Stimulated activated CD4-positive, alpha-beta T cell treated with anti-CD3 and anti-CD28 coated beads, Interleukin-4, amount 100 ng/mL, for 24 hours (primary cell): Measurements from ENCODE around the gene PSPH.
"Not testable (repeated sequence)": the region's sequence is repeated elsewhere in the genome, so short reads cannot be mapped to it uniquely, and the experiment has no call there.

Experiments
- DNase-seq: peaks from one replicate; pipeline ENCODE4 v3.0.0-alpha.2; 2020

The PSPH gene

DNA sequence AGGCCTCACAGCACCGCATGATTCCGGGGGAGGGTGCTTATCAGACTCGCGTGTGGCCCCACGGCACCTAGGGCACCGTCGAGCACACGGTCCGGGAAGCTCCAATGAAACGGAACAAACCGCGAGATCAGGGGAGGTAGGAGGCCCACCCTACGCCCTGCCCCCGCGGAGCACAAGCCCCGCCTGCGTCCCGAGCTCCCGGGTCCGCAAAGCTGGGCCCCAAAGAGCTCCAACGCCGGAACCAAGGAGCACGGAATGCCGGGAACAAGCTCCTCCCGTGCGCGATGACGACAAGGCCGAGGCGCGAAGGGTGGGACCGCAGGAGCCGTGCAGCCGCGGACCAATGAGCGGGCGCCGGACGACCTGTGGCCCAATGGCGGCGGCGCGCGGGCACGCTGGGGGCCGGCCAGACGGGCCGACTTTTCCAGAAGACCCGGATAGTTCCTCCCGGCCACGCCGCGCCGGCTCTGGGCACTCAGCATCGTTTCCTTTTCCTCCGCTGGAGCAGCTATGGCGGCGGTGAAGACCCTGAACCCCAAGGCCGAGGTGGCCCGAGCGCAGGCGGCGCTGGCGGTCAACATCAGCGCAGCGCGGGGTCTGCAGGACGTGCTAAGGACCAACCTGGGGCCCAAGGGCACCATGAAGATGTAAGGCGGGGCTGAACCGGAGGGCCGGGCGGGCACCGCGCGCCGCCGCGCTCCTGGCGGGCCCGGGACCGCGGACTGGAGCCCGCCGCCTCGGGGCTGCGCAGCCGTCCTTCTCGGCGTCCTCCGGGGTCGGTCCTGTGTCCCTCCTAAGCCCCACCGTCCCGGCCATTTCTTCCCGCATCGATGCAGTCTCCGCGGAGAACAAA lies at the start of gene PSPH, which contains the start of gene CCT6A:
PSPH (minus strand) TSS at position 106 of the 853 bp plus-strand sequence. CDS start 30,232 bp downstream, outside the sequence.
CCT6A (plus strand) TSS at position 427 of the 853 bp plus-strand sequence; CDS start at position 511, 84 bp downstream.
- peak; percentile 93 for DNase-seq

DNA sequence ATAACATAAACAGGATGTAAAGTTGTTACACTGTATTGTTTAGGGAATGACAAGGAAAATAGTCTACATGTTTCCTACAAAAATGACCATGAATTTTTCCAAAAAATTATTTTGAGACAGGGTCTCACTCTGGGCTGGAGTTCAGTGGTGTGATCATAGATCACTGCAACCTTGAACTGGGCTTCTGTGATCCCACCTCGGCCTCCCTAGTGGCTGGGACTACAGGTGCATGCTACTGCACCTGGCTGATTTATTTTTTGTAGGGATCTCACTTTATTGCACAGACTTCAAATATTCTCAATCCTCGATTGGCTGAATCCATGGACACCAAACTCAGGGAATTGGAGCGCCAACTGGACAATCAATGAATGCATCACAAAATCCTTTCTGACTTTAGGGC lies 48.4 kb upstream of the PSPH start:
- no peak for DNase-seq

DNA sequence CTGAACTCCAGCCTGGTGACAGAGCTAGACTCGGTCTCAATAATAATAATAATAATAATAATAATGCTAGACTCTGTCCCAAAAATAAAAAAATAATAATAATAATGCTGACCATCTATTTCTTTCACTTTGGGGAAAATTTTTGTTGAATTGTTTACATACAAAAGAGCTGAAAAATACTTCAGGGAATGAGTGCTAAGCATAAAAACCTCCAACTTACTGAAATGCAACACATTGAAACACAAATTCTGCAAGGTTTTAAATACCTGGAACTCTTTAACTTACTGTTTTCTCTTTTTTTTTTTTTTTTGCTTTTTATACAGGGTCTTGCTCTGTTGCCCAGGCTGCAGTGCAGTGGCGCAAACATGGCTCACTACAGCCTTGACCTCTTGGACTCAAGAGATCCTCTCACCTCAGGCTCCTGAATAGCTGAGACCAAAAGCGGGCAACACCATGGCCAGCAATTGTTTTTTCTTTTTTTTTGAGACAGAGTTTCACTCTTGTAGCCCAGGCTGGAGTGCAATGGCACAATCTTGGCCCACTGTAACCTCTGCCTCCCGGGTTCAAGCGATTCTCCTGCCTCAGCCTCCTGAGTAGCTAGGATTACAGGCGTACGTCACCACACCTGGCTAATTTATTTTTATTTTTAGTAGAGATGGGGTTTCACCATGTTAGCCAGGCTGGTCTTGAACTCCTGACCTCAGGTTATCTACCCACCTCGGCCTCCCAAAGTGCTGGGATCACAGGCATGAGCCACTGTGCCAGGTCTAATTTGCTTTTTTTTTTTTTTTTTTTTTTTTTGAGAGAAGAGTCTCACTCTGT lies 47.2 kb upstream of the PSPH start:
- not testable (repeated sequence) for DNase-seq

DNA sequence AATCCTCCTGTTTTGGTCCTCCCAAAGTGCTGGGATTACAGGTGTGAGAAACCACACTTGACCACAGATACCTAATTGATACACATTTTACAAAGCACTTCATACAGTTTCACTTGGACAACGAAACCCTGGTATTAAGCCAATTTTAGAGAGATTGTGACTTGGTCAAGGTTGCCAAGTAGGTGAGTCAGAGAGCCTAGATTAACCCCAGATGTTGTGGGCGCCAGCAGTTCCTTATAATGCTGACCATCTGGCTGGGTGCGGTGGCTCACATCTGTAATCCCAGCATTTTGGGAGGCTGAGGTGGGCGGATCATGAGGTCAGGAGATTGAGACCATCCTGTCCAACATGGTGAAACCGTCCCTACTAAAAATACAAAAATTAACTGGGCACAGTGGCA lies 46.5 kb upstream of the PSPH start:
- DNase-seq, result no peak

DNA sequence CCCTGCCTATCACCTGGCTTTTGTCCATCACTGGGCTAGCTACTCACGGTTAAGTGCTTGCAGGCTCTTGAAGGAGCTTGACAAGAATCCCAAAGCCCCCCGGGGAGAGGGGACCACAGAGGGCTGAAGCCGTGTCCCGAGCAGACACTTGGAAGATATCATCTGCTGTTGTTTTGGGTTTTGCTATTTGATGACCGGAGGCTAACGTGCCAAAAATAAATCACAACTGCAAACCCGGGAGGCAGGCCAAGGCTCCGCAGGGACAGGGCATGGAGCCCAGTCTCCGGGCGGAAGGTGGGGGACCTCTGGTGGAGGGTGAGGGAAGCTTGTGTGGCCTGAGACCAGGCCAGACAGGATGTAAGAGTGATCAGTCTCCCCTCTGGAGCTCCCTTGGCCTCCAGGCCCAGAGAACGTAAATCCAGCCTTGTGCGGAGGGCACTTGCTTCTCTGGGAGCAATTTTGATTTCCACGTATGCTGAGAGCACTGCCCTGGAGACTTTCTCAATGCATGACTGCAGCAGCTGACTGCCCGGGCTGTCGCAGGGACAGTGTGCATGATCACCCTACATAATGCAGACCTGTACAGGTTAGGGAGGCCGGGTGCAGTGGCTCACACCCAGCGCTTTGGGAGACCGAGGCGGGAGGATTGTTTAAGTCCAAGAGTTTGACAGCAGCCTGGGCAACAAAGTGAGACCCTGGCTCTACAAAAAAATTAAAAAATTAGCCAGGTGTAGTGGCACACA lies 41.7 kb upstream of the PSPH start, which contains the start of gene PHKG1:
PHKG1 (minus strand) TSS at position 164 of the 743 bp plus-strand sequence. CDS start 4,011 bp downstream, outside the sequence.
- no peak for DNase-seq

DNA sequence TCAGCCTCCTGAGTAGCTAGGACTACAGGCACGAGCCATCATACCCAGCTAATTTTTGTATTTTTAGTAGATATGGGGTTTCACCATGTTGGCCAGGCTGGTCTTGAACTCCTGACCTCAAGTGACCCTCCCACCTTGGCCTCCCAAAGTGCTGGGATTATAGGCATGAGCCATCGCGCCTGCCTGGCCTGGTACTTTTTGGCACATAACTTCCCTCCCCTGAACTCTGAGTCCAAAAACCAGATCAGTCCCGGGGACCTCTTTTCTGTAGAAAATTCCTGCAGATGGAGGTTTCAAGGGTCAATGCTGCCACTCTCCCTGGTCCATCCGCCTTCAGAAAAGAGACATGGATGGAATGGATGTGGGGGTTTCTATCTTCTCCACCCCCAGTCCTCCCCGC lies 41.1 kb upstream of the PSPH start:
- not testable (repeated sequence) for DNase-seq

DNA sequence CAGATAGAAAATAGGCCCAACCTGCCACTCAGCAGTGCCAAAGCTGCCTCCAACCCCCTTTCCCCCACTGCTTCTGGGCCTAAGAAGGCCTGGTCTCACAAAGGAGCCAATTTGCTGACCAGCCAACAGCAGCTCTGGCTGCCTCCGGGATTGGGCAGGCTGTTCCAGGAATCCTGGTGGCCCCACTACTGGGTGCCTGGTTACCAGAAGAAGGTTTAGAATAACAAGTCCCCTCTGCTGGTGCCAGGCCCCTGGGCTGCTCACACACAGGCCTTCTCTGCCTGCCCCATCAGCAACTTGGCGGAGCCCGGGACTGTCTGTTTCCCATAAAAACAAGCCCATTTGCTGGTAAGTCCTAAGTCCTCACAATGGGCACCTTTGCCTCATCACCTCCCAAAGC lies 40.3 kb upstream of the PSPH start:
- no peak for DNase-seq

DNA sequence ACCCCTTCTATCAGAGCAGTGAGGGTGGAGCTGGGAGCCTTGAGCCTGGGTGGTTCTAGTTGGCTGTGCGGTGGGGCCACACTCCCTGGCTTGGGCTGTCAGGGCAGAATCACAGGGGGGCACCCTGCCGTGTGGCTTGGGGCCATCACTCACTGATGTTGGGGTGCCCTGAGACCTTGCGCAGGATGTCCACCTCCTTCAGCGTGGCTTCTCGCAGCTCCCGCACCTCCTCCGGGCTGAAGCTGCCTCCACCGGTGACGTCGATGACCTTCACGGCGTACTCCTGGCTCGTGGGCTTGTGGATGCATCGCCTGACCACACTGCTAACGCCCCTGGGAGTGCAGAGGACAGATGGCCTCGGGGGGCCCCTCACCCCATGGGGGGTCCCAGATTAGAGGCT lies 36.2 kb upstream of the PSPH start:
- no peak for DNase-seq

DNA sequence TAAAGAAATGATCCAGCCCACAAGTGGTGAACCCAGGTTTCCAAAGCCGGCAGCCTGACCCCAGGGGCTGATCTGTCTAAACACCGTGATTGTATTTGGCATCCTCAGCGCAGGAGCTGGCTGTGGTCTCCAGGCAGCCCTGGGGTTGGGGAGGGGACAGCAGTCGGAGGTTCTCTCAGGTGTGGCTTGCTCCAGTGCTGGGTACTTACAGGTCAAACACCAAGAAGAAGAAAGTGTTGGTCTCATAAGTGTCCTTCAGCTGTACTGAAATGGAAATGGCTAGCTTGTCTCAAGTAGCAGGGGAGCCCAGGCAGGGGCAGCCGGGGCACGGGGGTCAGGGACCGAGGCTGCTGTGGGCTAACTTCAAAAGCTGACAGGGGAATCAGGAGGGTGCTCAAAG lies 35.5 kb upstream of the PSPH start:
- DNase-seq, result no peak

DNA sequence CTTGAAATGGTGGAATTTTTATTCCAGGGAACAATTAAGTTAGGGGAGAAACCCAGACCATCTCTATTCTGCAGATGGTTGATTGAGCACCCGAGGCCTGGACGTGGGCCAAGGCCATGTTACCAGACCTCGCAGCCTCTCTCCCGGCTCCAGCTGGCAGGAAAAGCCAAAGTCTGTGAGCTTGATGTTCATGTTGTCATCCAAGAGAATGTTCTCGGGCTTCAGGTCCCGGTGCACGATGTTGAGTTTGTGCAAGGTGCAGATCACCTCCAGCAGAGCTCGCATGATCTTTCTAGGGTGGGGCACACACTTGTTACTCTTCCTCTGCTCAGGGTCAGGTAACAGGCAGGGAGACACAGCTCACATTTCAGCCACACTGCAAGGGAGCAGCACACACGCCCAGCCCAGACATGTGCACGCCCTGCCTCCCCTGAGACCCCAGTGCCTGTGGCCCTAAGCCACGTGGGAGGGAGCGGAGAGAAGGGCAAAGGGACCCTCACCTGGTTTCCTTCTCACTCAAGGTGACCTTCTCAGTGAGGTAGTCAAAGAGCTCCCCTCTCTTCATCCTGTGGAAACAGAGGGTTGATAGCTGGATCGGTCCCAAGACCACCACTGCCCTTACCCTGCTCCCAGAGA lies 32.0 kb upstream of the PSPH start:
- DNase-seq, result no peak

DNA sequence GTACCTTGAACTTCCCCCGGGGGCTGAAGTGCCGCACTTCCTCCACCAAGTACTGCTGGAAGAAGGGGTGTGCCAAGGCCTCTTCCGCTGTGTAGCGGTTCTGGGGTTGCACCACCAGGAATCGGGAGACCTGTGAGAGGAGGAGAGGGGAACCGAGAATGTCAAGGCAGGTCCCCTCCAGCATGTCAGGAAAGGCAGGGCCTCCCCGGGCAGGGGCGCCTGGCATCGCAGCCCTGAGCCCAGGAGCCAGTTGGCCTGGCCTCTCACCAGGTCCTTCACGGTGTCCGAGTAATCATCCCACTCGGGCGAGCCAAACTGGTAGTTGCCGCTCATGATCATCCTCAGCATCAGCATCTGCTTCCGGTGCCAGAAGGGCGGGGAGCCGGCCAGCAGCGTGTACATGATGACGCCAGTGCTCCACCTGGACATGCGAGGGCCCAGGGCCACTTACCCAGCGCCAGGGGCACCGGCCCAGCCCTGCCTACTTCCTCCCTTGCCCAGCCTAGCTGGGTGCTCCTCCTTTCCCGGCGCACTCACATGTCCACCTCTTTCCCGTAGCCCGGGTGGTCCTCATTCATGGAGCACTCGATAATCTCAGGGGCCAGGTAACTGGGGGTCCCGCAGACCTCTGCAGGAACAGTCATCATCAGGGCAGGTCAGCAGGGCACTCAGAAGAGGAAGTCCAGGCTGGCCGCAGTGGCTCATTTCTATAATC lies 30.5 kb upstream of the PSPH start:
- DNase-seq, result no peak

DNA sequence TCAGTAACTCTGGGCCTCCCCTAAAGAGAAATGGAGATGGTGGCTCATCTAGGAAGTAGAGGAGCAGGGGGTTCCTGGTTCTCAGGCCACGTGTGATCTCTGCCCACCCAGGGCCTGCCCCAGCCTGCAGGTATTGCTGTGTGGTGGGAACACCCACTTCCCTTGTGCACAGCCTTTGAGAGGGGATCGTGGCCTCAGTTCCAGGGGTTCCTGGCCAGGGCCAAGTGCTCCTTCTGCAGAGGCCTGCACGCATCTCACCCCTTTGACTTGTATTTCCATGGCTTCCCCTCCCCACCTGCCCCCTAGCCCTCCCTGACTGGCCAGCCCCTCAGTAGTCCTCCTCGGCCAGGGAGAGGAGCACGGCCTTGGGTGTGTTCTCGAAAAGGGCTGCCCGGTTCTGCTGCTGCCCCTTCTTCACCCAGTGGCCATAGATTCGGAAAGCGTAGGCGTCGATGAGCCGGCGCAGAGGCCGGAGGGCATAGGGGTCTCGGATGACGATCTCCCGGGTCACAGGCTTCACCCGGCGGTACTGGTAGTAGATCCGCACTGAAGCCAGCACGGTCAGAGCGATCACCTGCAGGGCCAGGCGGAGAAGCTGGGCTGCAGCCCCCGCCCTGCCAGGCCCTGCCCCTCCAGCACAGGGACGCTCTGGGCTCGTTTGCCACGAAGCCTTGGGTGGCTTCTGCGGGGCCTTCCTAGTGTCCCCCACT lies 29.6 kb upstream of the PSPH start:
- not testable (repeated sequence) for DNase-seq

DNA sequence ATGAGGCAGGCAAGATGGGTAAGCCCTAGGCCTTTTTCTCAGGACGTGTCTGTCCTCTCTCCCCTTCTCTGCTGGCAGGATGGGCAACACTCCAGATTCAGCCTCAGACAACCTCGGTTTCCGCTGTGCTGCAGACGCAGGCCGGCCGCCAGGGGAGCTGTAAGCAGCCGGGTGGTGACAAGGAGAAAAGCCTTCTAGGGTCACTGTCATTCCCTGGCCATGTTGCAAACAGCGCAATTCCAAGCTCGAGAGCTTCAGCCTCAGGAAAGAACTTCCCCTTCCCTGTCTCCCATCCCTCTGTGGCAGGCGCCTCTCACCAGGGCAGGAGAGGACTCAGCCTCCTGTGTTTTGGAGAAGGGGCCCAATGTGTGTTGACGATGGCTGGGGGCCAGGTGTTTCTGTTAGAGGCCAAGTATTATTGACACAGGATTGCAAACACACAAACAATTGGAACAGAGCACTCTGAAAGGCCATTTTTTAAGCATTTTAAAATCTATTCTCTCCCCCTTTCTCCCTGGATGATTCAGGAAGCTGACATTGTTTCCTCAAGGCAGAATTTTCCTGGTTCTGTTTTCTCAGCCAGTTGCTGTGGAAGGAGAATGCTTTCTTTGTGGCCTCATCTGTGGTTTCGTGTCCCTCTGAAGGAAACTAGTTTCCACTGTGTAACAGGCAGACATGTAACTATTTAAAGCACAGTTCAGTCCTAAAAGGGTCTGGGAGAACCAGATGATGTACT lies 28.4 kb upstream of the PSPH start:
- DNase-seq, result no peak

DNA sequence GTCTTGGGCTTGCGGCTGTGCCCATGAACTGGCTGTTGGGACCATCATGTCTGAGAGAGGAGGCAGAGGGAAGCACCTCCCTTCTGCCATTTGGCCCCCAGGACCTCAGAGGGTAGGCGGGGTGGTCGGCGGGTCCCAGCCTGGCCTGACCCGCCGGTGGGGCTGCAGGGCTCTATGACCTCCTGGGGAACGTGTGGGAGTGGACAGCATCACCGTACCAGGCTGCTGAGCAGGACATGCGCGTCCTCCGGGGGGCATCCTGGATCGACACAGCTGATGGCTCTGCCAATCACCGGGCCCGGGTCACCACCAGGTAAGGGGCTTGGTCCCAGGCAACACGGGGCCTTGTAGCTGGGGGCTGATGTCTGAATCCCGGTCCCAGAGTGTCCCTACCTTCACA lies 27.0 kb upstream of the PSPH start:
- DNase-seq, result no peak

DNA sequence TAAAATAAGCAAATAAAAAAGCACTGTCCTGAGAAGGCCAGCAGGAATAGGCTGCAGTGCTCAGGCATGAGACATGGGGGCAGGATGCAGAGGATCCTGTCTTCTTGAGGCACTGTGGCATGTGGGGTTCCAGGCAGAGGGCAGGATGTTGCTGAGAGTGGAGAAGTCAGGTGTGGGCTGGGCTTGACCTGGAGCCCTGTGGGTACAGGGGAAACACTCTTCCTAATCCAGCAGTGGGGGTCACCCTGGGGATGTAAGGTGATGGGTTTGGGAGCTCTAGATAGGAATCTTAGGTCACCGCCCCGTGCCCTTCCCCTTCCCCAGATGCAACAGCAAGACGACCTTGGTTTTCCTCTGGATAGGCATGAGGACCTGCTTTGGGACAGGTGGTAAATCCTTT lies 26.4 kb upstream of the PSPH start:
- DNase-seq, result no peak

DNA sequence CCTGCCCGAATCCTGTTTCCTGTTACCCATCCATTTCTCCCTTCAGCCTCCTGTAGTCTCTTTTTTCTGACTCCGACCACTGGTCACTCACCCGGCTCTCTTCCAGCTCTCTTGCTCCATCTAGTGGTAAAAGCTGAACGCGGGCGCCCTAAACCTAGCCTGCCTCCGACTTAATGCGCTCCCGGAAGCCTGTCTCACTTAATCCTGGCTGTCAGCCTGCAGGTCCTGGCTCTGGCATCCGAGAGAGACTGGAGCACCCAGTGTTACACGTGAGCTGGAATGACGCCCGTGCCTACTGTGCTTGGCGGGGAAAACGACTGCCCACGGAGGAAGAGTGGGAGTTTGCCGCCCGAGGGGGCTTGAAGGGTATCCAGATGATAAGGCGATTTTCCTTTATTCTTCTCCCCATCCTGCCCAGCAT lies 23.1 kb upstream of the PSPH start:
- peak; percentile 73 for DNase-seq

DNA sequence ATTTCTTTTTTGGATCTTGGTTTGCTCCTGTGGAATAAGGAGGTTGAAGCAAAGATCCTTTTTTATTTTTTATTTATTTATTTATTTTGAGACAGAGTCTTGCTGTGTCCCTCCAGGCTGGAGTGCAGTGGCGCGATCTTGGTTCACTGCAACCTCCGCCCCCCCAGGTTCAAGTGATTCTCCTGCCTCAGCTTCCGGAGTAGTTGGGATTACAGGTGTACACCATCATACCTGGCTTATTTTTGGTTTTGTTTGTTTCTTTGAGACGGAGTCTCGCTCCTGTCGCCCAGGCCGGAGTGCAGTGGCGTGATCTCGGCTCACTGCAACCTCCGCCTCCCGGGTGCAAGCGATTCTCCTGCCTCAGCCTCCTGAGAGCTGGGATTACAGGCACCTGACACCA lies 15.1 kb upstream of the PSPH start:
- not testable (repeated sequence) for DNase-seq

DNA sequence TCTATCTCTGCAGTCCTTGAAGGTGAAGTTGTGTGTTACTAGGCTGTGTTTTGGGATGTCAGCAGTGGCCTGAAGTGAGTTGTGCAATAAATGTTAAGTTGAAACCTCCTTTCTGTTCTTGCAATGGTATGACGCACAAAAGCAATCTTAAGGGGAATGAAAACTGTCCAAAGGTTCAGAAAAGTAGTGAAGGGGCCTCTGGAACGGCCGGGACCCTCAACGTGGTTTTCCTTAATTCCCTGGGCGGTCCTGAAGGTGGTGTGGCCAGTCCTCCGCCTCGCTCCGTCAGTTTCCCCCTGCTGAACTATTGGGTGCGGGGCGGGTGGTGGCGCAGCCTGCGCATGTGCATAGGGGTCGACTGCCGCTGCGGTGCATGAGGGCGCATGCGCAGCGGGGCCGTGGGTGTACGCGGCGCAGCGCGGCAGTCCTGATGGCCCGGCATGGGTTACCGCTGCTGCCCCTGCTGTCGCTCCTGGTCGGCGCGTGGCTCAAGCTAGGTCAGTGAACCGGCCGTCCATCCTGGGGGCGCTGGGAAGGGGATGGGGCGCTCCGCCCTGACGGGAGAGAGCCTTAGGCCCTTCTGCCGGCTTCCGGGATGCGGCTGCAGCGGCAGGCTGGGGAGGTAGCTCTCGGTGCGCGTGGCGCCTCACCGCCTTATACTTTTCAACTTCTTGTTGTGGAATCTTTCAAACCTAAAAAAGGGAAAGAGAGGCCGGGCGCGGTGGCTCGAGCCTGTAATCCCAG lies 12.8 kb upstream of the PSPH start, which contains the start of gene SUMF2:
SUMF2 (plus strand) TSS at position 405 of the 744 bp plus-strand sequence; CDS start at position 431, 26 bp downstream.
- peak; percentile 90 for DNase-seq

DNA sequence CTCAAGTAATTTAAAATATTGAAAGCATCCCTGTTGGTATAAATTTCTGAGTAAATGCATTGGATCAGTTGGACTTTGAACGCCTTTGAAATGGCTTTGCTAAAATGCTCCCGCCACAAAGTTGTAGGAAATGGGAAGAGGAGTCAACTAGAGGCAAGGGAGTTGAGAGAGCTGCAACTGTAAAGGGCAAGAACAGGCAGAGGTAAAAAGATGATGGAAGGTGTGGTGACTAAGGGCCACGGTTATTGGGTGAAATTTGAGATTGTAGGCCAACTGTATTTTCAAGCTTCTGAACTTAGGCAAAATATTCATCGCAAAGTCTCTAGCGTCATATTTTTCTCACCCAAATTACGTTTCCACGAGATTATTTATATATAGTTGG lies 12.2 kb upstream of the PSPH start:
- DNase-seq, result no peak
